ENCODE data around the gene SUGCT. TPM values are rescaled to one million over a fixed set of nuclear protein-coding genes. Genes with fewer than 3 reads are reported as not detected.

Gene SUGCT
- polyA plus RNA-seq, 1 of the 3 experiments (the other 2 are of a cell fraction) = 53.7 TPM

DNA sequence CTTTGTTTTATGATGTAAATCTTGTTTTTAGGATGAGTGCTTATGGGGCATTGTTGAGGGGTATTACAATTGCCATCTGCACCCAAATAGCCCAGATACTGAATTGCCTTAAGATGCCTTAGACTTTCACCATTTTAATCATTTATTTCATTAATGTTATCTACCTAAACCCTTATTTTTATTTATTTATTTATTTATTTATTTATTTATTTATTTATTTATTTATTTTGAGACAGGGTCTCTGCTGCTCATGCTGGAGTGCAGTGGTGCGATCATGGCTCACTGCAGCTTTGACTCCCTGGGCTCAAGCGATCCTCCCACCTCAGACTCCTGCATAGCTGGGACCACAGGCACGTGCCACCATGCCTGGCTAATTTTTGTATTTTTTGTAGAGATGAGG lies 560.2 kb downstream of the SUGCT start:
- peaks cover 29% of the 10 kb centered on the region for H3F3A ChIP-seq (replicated peaks; ENCODE audit: insufficient read depth)
- peaks cover 28% of the 10 kb centered on the region for H3K79me2 ChIP-seq (ENCODE audit: insufficient read depth)
- H3K27ac ChIP-seq (ENCODE audit: low read depth in 2 of 2, low read length in 1 of 2) = peak overlapping the region; percentile 68 to 78
- no peaks in the 10 kb centered on the region for H4K20me1 ChIP-seq (ENCODE audit: insufficient read depth)
- no peak overlapping the region for H2AFZ ChIP-seq (ENCODE audit: low read depth)
- no peak overlapping the region for H3K9ac ChIP-seq
- H3K9me3 ChIP-seq = no peaks in the 10 kb centered on the region
- H3K4me3 ChIP-seq (ENCODE audit: low read depth in 2 of 2, low read length in 1 of 2) = no peak overlapping the region
- WGBS (ENCODE audit: low lambda C conversion rate) = 88% methylated on average over 3 of the region's 3 CpGs
- peaks cover 4 to 23% of the 10 kb centered on the region in 2 experiments for H3K4me1 ChIP-seq (ENCODE audit: control insufficient read depth in 1 of 2, insufficient read depth in 2 of 2, low read depth in 1 of 2, low read length in 1 of 2)
- H3K4me2 ChIP-seq = no peak overlapping the region
- peaks cover 5 to 15% of the 10 kb centered on the region in 2 experiments for H3K36me3 ChIP-seq (replicated peaks in 1 of 2; ENCODE audit: control insufficient read depth in 1 of 2, insufficient read depth in 2 of 2, low read length in 1 of 2)
- no peak for DNase-seq
- POLR2A ChIA-PET = no interaction called here
- CTCF ChIA-PET = interaction anchor here (0.9 to 1.5 kb wide), 3 partner anchors 10 to 308 kb away, joined by 3 to 5 read pairs (median 4); no protein-coding TSS in a partner anchor
- no peaks in the 10 kb centered on the region for H3K9me2 ChIP-seq
- no peaks in the 10 kb centered on the region for H3K27me3 ChIP-seq (ENCODE audit: insufficient read depth)
- TF ChIP-seq, protein P1, sequence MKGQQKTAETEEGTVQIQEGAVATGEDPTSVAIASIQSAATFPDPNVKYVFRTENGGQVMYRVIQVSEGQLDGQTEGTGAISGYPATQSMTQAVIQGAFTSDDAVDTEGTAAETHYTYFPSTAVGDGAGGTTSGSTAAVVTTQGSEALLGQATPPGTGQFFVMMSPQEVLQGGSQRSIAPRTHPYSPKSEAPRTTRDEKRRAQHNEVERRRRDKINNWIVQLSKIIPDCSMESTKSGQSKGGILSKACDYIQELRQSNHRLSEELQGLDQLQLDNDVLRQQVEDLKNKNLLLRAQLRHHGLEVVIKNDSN (IDR thresholded peaks at IDR 0.05; ENCODE audit: borderline replicate concordance, low read depth) = no peak
- TF ChIP-seq MXI1 (IDR thresholded peaks at IDR 0.05; ENCODE audit: low read depth, low read length) (no peak), GATA2 (CRISPR knock-in tag; IDR thresholded peaks at IDR 0.05) (no peak), MEF2A (IDR thresholded peaks at IDR 0.05; ENCODE audit: borderline replicate concordance, low read depth) (no peak), EP300 (IDR thresholded peaks at IDR 0.05; ENCODE audit: borderline replicate concordance in 1 of 2, low read depth in 1 of 2, low read length in 1 of 2) (no peak), CTCF (IDR thresholded peaks at IDR 0.05) (no peak)
- TF ChIP-seq, protein P2, sequence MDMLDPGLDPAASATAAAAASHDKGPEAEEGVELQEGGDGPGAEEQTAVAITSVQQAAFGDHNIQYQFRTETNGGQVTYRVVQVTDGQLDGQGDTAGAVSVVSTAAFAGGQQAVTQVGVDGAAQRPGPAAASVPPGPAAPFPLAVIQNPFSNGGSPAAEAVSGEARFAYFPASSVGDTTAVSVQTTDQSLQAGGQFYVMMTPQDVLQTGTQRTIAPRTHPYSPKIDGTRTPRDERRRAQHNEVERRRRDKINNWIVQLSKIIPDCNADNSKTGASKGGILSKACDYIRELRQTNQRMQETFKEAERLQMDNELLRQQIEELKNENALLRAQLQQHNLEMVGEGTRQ (IDR thresholded peaks at IDR 0.05; ENCODE audit: borderline replicate concordance, low read depth, low read length) = no peak

GRCh38 chr7:40697653-40698052 lies 562.8 kb downstream of the SUGCT start:
- H3K79me2 ChIP-seq (ENCODE audit: insufficient read depth) = peaks cover 47% of the 10 kb centered on the region
- no peak for TF ChIP-seq NRF1 (IDR thresholded peaks at IDR 0.05; ENCODE audit: low read depth, low read length)
- no peak for TF ChIP-seq MEF2A (IDR thresholded peaks at IDR 0.05; ENCODE audit: borderline replicate concordance, low read depth)
- no peak overlapping the region for H3K4me3 ChIP-seq (ENCODE audit: low read depth in 2 of 2, low read length in 1 of 2)
- H3K36me3 ChIP-seq (replicated peaks in 1 of 2; ENCODE audit: control insufficient read depth in 1 of 2, insufficient read depth in 2 of 2, low read length in 1 of 2) = peaks cover 2 to 12% of the 10 kb centered on the region in 2 experiments
- H2AFZ ChIP-seq (ENCODE audit: low read depth) = no peak overlapping the region
- H3K9me3 ChIP-seq = no peaks in the 10 kb centered on the region
- no peaks in the 10 kb centered on the region for H3K9me2 ChIP-seq
- no peak overlapping the region for H3K4me2 ChIP-seq
- WGBS (ENCODE audit: low lambda C conversion rate) = 90% methylated on average over 4 of the region's 4 CpGs
- no peak overlapping the region for H3K9ac ChIP-seq
- H3K27ac ChIP-seq (ENCODE audit: low read depth in 2 of 2, low read length in 1 of 2) = peak overlapping the region; percentile 55 to 61; a peak in 3 of 4 replicates
- H3F3A ChIP-seq (replicated peaks; ENCODE audit: insufficient read depth) = peaks cover 29% of the 10 kb centered on the region
- no peaks in the 10 kb centered on the region for H3K27me3 ChIP-seq (ENCODE audit: insufficient read depth)
- CTCF ChIA-PET = interaction anchor here (1.0 to 1.3 kb wide), 2 partner anchors 61 to 465 kb away, joined by 3 read pairs; no protein-coding TSS in a partner anchor
- peaks cover 14 to 45% of the 10 kb centered on the region in 2 experiments for H3K4me1 ChIP-seq (ENCODE audit: control insufficient read depth in 1 of 2, insufficient read depth in 2 of 2, low read depth in 1 of 2, low read length in 1 of 2)
- POLR2A ChIA-PET = no interaction called here
- no peak for DNase-seq
- no peaks in the 10 kb centered on the region for H4K20me1 ChIP-seq (ENCODE audit: insufficient read depth)

Data from SK-N-SH (cell line).